HG02763 (cell line): ENCODE measurements around the gene NDUFC1.
"Not testable (repeated sequence)": the region's sequence is repeated elsewhere in the genome, so short reads cannot be mapped to it uniquely, and the experiment has no call there.

Experiments
- ATAC-seq: cut with Tn5 transposase; IDR thresholded peaks from one replicate; pipeline ENCODE4 v1.9.1; 2021; ENCODE audit warnings: mild to moderate bottlenecking, moderate library complexity; ENCODE audit not compliant: unreplicated experiment

Gene NDUFC1

DNA sequence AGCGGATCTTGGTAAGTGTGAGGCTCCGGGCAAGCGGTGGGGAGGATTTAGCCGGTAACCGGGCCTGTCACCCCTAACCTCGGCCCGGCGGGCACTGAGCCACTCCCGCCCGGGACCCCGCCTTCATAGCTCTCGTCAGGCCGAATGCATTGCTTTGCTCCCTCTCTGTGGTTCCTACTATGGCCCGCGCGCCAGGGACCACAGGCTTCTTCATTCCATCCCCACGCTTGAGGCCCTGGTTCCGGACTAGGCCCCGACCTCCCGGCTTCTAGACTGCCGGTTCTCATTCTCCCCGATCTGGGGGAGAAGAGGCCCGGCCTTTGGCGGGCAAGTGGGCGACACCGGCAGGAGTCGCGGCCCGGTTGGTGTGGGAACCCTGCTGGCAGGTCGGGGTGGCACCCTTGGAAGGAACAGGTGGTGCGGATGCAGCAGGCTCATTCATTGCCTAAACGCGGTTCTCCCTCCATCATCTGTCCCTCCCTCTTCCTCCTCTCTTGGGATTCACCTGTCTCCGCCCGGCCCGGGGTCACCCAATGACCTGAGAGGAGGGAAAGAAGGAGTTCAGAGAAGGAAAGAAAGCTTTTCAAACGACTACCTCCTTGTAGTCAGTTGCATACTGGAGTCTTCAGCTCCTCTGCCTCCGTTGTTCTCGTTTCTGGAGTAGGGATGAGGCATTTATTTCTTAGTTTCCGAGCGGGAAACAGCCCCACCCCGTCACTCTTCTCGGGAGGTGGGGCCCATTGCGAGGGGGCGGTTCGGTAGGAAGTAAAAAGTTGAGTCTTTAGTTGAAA is at the start of gene NDUFC1:
NDUFC1 (minus strand) TSS at position 657 of the 791 bp plus-strand sequence. CDS start 6,679 bp downstream, outside the sequence.
- peak; percentile 34 for ATAC-seq

DNA sequence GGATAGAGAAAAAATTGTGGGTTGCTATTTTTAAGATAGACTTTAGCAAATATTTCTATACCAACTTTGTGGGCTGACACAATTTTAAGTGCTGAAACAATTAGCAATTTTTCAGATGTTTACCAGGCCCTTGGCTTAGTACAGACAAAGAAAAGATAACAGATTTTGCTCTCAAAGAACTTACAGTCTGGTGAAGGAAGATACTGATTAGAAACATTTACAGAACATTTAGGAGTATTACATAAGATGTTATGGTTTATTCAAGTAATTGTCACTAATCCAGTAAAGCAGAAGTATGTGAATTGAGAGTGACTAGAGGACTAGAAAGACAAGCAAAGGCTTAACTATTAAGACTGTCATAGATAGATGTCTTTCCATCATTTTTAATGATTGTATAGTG is 35.3 kb upstream of the NDUFC1 start:
- no peak for ATAC-seq

DNA sequence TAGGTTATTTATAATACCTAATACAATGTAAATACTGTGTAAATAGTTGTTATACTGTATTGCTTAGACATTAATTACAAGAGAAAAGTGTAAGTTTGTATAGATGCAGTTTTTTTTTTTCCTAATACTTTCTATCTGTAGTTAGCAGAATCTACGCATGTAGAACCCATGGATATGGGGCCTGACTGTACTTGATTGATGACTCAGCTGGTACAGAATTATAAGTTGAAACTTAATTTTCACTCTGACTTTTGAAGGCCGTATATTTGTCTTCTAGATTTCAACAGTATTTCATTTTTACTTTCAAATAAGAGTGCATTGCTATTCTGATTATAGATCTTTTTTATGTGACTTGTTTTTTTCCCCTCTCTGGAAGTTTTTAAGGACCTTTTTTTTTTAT is 30.8 kb upstream of the NDUFC1 start:
- ATAC-seq: no peak

DNA sequence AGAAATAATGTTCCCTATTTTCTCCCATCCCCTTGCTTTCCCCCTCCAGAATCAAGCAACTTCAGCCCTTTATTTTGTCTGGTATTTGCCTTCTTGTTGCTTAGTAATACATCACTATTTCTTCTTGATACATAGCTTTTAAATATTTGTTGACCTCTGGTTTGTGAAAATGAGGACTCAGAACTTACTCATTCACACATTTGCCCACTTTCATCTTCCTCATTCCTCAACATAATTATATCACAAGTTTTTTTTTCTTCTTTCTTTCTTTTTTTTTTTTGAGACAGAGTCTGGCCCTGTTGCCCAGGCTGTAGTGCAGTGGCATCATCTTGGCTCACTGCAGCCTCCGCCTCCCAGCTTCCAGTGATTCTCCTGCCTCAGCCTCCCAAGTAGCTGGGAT is 28.9 kb upstream of the NDUFC1 start:
- no peak for ATAC-seq

DNA sequence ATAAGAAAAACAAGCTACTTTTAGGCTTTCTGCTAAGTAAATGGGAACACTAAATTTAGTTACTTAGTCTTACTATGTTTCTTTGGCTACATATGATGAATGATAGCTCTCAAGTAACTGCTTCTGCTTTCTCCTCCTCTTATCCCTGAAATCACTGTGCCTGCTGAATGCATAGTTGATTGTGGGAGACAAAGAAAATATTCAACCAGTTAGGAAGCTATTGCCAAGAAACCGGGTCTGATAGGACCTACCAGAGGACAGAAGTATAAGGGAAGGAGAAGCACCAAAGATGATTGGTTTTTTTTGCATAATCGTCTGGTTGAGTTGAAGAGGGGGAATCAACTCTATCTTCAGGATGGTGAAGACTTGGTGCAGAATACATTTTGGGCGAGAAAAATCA is 28.0 kb upstream of the NDUFC1 start:
- ATAC-seq: no peak

DNA sequence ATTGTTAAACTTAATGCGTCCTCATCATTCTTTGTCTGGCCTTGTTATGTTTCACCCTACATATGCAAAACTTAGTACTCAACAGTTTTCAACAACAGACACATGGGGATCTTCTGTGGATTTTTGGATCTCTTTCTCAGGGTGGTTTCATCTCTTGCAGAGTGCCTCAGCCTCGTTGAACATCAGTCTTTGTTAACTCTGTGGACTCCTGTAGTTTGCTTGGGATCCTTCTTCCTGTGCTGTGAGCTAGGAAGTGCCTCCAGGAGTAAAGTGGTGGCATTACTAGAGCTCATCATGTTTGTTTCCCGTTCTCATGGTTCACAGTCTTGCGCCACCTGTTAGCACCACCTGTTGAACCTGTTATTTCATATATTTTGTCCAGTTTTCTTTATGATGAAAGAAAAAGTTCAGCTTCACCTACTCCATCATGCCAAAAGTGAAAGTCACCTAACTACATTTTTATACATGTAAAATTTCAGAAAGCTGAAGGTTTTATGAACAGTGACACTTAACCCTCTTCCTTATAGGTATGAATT is 27.5 kb upstream of the NDUFC1 start:
- no peak for ATAC-seq

DNA sequence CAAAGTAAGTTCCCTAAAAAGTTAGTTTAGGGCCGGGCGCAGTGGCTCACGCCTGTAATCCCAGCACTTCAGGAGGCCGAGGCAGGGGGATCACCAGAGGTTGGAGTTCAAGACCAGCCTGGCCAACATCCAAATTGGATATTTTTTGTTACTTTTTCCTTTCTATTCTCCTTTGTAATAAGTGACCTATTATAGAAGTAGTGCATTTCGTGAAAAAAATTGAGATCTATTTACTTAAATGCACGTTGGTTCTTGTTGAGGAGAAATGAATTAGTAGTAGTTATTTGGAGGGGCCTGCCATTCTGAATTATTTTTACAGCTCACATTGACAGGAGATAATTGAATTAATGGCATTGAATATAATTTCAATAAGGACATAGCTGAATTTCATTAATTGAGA is 22.3 kb upstream of the NDUFC1 start:
- ATAC-seq: no peak

DNA sequence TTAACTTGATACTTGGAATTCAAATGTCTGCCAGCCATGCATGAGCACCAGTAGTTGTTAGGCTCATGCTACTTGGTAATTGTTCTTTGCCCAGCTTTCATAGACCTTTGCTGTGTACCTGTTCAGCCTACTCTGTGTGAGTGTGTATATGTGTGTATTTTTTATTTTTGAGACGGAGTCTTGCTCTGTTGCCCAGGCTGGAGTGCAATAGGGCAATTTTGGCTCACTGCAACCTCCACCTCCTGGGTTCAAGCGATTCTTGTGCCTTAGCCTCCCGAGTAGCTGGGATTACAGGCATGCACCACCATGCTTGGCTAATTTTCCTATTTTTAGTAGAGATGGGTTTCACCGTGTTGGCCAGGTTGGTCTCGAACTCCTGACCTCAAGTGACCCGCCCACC is 20.3 kb upstream of the NDUFC1 start:
- not testable (repeated sequence) for ATAC-seq

DNA sequence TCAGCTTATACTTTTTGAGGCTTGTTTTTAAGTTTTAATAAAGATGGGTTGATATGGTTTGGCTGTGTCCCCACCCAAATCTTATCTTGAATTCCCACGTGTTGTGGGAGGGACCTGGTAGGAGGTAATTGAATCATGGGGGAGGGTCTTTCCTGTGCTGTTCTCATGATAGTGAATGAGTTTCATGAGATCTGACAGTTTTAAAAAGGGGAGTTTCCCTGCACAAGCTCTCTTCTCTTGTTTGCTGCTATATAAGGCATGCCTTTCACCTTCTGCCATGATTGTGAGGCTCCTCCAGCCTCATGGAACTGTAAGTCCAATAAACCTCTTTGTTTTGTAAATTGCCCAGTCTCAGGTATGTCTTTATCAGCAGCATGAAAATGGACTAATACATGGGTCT is 19.8 kb upstream of the NDUFC1 start:
- not testable (repeated sequence) for ATAC-seq

DNA sequence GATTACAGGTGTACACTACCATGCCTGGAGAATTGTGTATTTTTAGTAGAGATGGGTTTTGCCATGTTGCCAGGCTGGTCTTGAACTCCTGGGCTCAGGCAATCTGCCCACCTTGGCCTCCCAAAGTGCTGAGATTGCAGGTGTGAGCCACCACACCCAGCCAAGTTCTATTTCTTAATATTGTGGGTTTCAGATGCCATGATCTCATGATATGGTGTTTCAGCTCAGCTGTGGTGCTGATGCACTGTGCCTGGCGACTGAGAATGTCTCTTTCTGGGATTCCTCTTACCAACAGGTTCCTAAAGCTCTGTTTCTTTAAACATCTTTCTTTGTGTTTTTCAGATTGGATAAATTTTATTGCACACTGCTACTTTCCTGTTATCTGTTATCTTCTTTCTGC is 17.3 kb upstream of the NDUFC1 start:
- no peak for ATAC-seq

DNA sequence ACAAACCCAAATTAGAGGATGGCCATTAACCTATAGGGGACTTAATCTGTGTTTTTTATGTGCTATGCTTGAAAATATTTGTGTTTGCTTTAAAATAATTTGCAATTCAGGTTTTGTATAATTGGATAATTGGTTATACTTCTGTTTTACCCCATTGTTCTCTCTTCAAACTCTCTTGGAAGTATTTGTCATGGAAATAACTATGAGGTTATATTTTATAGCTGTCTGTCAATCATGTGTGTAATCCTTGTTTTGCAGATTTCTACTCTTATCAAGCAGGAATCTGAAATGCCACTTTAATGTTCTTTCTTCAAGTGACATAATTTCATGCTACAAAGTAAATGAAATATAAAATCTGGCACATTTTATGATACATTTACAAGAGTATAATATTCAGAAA is 15.4 kb upstream of the NDUFC1 start:
- ATAC-seq: no peak

DNA sequence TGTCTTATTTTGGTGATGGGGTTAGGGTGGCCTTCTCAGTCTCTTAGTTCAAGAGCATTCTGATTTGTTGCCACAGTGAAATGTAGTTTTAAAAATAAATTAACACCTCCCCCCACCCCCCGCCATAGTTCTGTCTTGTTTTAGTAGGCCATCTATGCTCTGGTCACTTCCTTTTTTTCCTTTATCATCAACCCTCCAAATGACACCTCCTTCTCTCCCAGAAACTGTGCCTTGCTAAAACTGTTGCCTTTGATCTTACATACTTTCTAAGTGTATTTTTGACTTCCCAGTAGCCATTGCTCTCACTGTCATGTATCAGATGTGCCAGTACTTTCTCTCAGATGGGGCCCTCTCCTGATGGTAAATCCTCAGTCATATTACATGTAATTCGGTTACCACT is 14.5 kb upstream of the NDUFC1 start:
- ATAC-seq: no peak

DNA sequence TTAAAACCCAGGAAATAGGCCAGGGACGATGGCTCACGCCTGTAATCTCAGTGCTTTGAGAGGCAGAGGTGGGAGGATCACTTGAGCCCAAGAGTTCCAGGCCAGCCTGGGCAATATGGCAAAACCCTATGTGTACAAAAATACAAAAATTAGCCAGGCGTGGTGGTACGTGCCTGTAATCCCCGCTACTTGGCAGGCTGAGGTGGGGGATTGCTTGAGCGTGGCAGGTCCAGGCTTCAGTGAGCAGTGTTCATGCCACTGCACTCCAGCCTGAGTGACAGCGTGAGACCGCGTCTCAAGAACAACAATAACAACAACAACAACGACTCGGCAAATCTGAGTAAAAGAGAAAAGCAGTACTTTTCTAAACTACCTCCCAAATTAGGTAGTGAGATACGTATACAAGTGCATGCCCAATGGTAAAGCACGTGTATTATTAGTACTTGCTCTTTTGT is 13.0 kb upstream of the NDUFC1 start:
- peak; percentile 58 for ATAC-seq

DNA sequence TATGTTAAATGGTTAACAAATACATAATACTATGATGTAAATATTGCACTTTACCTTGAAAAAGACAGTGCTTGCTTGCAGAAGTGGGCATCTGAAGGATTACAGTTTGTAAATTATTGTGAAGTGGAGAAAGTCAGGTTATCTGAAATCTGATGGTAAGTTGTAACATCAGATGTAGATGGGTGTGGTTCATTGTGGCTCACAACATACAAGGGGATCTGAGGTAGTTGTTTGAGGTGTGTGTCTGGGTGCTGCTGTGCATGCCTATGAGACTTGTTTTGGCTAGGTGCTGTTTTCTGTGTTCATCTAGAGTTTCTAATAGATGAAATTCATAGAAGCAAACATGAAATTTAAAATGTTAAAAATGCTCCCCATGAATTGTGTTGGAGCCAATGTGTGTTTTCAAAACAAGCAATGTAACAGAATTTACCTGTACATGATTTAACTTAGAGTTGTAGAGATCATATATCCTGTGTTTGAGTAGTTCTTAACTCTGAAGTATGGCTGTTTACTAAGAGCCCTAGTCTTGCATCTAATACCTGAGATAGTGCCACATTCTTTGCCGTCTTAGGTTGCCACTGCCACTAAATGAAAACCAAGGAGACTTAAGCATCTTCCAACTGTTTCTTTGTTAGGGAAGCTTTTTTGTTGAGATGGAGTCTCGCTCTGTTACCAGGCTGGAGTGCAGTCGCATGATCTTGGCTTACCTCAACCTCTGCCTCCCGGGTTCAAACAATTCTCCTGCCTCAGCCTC is 11.9 kb upstream of the NDUFC1 start:
- ATAC-seq: no peak

DNA sequence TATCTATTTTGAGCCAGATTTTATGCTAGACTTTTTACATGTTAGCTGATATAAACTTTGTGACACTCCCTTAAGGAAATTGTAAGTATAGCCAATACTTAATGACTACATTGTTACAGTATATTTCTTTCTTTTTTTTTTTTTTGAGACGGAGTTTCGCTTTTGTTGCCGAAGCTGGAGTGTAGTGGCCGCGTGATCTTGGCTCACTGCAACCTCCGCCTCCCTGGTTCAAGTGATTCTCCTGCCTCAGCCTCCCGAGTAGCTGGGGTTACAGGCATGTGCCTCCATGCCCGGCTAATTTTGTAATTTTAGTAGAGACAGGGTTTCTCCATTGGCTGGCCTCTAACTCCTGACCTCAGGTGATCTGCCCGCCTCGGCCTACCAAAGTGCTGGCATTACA is 11.1 kb upstream of the NDUFC1 start:
- not testable (repeated sequence) for ATAC-seq

DNA sequence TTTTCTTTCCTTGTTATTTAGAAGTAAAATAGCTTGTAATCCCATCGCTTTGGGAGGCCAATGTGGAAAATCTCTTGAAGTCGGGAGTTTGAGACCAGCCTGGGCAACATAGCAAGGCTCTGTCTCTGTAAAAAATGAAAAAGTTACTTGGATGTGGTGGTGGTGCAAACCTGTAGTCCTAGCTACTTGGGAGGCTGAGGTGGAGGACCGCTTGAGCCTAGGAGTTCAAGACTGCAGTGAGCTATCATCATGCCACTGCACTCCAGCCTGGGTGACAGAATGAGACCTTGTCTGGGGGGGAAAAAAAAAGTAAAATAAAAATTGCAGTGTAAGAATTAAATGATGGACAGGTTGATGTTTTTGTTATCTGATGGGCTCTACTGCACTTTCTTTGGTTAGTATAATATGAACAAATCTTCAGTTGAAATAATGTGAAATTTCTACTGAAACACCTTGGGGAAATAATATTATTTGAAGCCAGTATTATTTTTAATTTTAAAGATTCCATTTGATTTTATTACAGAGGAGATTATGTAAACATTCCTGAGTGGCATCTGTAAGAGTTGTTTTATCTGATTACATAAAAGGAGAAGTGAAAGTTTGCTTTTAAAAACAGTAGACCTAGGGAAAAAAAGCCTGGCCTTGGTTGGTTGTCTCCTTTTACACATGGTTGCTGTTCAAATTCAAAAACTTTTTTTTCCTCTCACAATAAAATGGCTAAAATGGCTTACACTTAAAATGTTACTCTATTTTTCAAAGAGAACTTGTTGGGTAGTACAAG is 10.5 kb upstream of the NDUFC1 start:
- no peak for ATAC-seq

DNA sequence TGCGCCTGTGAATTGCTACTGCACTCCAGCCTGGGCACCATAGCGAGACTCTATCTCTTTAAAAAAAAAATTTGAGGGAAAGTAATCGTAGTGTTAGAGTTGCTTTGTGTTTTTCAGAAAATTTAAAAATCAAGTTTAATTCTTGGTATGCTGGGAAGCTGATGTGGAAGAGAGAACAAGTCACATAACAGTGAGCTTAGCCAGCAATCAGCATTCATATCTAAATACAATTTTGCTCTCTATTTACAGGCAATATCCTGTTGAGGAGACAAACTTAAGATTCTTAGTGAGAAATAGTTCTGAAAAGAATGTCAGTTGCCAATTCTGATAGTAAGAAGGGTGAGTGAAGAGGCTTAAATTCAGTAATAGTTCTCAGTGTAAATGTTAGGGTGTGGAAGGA is 9.6 kb upstream of the NDUFC1 start:
- ATAC-seq: no peak

DNA sequence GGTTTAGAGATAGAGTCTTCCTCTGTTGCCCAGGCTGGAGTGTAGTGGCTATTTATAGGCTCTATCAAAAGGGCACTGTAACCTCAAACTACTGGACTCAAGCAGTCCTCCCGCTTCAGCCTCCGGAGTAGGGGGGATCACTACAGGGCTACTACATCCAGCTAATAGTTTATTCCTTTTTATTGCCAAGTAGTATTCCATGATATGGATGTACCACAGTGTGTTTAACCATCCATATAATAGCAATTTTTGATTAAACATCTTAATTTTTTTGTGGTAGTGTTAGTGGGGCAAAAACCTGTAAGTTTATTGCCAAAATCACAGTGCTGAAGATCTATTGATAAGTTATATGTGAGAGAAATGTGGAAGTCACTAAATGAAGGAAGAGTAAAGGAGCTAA is 2.6 kb upstream of the NDUFC1 start:
- ATAC-seq: no peak

DNA sequence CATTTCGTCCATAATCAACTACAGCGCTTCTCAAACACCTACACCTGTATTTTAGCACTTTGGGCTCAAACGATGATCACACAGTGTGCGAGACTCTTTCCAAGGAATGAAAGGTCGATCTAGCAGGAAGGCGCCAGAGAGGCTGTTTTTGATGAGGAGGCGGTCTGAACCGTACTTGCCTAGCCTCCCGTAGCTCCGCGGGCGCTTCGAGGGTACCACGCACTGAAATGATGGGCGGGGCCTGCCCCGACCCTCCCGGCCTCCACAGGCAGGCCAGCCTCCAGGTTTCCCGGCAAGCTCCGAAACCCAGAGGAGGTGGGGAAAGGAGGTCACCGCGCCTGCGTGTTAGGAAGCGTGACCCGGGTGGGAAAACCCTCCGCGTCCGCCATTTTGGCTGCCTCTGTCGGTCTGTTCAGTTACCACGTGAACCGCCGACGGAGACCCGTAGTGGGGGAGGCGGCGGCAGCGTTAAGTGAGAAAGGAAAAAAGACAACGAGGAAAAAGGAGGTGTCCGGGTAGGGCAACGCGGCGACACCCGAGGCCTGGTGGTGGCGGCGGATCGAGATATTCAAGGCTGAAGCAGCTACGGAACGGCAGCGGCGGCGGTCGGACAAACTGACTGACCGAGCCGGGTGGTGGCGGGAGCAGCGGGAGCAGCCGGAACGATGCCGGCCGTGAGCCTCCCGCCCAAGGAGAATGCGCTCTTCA is 1.0 kb downstream of the NDUFC1 start, which contains the start of gene NAA15:
NAA15 (plus strand) TSS at position 393 of the 708 bp plus-strand sequence; CDS start at position 666, 273 bp downstream.
- ATAC-seq: peak; percentile 88

DNA sequence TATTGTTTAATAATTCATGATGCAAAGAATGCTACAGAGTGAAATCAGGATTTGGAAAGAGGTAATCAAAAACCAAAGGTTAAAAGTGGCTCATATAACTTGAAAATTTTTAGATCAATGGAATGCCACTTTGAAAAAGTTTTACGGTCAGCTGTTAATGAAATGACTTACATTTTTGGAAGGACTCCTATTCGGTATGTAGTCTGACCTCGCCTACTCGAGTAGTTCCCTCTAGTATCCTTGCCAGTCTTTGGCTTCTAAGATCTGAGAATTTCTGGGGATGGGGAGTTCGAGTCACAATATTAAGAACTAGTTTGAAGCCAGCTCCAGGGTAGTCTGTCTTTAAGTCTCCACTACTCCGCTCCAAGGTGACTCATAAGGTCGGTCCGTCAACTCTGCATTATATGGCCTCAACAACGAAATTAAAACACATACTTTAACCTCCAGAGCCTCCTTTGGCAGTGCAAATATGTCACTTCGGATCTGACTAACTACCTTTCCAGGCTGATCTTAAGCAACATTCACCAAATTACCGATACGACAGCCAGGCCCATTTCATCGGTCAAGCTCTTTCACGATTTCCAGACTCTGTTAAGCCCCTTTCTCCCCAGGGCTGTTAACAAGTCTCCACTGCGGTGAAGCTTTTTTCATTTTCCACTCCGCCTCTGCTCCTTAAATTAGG is 1.7 kb downstream of the NDUFC1 start:
- peak; percentile 5 for ATAC-seq
